CD4-positive, alpha-beta T cell treated with Interleukin-17A for 4 hours (primary cell): ENCODE results near the gene PRM3.

Experiments used
- DNase-seq: peaks from one replicate; pipeline ENCODE4 v3.0.0-alpha.2; 2020; ENCODE audit warnings: mixed read lengths

Gene PRM3

DNA sequence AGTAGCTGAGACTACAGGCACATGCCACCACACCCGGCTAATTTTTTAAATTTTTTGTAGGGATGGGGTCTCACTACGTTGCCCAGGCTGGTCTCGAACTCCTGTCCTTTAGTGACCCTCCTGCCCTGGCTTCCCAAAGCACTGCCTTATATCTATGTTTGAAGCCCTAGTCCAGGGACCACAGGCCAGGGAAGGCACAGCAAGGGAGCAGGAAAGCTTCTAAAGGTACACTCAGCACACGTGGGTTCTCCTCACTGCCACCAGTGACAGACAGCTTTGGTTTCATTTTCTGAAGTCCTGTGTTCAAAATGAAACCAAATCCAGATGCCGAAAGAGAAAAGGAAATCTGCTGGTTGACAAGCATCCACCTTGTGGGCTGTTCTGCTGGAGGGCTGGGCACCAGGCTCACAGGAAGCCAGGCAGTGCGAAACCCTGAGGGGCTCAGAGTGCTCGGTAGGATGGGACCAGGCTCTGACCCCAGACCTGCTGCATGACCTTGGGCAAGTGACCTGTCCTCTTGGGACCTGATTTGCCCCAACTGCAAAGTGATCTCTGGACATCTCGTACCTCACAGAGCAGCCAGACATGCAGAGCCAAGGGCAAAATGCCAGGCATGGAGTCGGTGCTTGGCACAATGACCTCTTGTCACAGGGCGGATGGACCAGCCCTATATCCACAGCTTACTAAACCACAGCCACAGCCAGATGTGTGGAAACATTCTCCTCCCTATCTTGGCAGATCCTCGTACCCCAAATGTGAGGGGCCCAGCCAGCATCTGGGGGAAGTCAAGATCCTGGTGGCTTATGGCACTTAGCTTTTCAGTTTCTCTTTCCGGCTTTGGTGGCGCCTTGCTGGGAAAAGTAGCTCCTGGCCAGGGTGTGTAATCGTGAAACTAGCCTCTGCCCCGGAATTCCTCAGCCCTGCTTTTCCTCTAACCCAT is 14.6 kb downstream of the PRM3 start:
- peak; percentile 46 for DNase-seq

DNA sequence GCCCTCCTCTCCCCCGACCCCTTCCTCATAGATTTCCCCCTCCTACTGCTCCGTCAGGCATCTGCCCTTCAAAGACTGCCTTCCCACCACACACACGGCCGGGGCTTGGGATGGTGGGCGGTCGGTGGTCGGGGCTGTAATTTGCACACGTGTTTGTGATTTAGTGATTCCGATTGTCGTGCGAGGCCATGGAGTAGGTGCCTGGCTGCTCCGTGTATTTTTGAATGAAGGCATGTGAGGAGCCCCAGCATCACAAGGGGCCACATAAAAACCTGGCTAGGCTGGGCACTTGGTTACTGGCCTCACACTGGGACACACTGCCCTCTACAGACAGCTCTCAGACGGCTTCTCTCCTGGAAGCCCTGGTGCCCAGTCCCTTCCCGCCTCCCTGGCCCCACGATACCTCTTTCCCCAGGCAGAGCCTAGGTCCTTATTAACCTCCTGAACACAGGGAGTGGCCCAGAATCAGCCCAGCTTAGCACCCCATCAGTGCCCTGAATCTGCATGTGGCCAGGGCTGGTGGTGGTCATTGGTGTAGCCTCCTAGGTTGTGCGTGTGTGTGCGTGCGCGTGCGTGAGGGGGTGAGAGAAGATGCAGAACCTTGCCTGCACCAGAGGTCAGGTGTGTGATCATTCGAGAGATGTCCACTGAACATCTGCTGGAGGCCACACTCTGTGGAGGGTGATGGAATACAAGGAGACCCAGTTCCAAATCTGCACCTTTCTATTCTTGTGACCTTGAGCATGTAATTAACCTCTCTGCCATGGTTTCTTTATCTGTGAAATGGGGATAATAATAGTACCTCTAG is 16.1 kb downstream of the PRM3 start:
- peak; percentile 73 for DNase-seq

DNA sequence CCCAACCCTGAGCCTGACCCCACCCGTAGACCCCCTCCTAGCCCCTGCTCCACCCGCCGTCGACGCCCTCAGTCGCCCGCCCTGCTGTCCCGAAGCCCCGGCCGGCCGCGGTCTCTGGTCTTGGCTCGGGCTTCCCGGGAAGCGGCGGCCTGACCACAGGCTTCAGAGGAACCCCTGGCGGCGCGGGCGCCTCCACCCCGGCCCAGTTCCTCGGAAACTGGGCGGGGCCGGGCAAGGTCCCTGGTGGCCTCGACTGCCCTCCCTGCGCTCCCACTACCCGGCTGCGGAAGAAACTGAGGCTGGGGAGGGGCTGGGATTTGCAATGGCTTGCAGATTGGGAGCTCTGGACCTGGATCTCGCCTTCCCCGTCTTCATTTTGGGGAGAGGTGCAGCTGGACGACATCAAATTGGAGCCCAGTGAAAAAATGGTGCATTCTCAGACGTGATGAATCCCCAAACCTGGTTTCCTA is 16.7 kb downstream of the PRM3 start:
- DNase-seq = peak; percentile 40

DNA sequence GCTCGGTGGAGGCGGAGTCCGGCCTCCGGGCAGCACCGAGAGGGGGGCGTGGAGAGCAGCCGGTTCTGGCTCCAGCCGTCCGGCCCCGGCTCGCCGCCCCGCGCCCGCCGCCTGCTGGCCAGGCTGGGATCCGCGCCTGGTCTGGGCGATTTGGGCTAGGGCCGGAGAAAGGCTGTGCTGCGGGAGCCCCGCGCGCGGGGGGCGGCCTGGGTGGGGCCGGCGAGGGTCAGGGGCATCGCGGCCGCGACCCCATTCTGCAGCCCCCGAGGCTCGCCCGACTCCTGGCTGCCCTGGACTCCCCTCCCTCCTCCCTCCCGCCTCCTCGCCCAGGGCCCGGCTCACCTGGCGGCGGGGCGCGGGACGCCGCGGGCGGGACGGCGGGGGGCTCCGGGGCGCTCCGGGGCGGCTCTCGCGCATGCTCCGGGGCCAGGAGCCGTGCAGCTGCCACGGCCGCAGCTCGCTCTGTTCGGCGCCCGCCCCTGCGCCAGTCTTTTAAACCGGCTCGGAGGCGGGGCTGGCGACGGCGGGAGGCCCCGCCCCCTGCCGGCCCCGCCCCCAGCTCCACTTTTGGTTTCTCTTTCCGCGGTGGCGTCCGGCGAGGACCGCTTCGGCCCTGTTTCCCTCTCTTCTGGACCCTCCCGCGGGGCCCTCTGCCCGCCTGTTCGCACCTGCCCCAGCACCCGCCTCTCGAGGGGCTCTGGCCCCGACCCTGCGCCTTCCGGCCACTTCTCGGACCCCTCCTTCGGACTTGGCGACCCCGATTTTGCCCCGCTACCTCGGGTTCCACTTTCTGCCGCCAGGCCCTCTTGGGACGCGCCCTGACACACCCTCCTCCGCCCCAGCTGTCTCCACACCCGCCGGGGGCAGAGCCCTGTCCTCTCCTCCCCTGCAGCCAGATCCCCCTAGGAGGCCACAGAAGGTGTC is 17.4 kb downstream of the PRM3 start, which contains the start of gene SOCS1:
Gene SOCS1 (minus strand): TSS at position 468 of the 924 bp plus-strand sequence. CDS start 726 bp downstream, outside the sequence.
- DNase-seq = peak; percentile 90

DNA sequence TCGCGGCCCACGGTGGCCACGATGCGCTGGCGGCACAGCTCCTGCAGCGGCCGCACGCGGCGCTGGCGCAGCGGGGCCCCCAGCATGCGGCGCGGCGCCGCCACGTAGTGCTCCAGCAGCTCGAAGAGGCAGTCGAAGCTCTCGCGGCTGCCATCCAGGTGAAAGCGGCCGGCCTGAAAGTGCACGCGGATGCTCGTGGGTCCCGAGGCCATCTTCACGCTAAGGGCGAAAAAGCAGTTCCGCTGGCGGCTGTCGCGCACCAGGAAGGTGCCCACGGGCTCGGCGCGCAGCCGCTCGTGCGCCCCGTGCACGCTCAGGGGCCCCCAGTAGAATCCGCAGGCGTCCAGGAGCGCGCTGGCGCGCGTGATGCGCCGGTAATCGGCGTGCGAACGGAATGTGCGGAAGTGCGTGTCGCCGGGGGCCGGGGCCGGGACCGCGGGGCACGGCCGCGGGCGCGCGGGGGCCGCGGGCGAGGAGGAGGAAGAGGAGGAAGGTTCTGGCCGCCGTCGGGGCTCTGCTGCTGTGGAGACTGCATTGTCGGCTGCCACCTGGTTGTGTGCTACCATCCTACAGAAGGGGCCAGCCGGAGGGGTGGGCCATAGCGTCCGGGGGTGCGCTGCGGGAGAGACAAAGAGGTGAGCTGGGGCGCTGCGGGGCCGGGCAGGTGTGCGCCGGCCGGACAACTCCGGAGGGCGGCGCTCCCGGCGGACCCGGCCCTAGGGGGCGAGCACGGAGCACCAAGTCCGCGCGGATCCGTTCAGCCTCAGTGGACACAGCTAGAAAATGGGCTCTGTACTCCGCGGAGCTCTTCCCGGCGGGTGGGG is 18.3 kb downstream of the PRM3 start:
- peak; percentile 78 for DNase-seq

DNA sequence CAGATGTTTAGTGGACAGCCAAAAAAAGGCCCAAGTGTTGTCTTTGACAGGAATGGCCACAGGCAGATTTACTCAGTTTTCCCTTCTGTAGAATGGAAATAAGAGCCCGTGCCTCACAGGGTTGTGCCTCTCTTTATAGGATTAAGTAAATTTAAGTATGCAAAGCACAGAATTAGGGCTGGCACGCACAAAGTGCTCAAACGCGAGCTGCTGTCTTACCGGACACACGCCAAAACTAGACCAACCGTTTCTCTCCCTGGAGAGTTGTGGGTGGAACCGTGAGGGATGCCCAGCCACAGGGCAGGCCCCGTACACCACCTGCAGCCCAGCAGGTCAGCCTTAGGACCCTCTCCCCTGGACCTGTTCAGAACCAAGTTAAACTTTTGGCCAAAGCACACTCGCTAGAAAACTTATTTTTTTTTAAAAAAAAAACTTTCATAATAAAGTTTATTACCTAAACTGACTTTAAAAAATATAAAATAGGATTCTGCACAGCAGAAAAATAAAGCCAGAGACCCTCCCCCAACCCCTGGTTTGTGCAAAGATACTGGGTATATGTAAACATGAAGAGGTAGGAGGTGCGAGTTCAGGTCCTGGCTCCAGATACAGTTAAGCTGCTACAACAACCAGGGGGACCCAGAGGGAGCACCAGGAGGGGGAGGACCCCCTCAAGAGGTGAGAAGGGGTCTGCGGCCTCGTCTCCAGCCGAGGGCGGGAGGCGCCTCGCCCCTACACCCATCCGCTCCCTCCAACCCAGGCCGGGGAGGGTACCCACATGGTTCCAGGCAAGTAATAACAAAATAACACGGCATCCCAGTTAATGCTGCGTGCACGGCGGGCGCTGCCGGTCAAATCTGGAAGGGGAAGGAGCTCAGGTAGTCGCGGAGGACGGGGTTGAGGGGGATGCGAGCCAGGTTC is 19.2 kb downstream of the PRM3 start:
- peak; percentile 22 for DNase-seq

DNA sequence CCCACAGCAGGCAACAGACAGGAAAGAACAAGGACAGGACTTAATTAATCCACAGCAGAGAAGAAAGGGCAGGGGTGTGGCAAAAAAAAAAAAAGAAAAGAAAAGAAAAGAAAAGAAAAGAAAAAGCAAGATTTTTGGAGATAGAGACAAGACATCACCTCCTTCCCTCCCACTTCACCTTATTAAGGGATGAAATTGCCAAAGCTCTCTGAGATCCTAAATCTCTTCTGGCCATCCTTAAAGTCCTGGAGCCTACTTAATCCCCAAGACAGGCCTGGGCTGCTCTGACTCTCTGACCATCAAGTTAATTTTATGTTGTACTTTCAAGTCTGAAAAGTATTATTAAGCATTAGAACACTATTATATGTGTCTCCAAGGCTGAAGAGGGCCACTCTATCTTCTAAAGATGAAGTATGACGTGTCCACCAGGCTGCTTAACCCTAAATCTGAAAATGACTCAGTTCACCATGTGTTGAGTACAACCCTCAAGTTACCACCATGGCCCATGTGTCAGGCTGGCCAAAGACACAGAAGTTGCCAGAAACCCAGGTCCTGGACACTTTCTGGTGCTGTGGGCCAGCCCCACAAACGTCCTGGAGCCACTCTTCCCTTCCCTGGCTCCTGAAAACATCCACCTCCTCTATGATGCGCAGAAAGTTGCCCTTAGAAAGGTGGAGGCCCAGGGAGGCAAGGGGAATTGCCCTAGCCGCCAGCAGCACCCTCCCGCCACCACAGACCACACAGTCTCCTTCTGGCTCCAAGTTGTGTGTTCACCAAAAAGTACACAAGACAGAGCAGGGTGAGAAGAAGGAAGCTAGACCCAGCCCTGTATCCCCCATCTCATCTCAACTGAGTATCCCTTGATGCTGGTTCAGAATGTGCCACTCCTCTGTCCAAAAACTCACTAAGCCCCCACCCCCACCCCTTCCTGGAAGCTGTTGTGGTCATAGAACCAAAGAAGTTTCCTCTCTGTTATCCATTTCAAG is 20.1 kb downstream of the PRM3 start:
- DNase-seq = peak; percentile 50

DNA sequence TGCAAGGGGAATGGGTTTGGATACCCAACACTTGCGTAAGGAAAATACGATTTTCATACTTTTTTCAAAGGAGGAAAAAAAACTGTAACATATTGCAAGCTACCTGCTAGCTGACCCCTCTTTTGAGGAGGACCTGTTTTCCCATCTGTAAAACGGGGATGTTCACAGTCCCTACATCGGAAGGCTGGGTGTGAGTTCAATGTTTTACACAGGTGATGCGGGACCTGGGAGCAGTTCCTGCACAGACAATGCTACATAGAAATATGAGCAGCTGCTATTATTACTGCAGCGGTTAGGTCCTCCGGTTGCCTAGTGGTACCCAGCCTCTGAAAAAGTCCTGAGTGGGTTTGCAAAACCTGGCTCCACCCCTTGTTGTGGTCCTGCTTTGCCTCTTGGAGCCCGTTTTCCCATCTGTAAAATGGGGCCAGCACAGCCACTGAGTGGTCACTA is 20.9 kb downstream of the PRM3 start:
- DNase-seq = no peak

DNA sequence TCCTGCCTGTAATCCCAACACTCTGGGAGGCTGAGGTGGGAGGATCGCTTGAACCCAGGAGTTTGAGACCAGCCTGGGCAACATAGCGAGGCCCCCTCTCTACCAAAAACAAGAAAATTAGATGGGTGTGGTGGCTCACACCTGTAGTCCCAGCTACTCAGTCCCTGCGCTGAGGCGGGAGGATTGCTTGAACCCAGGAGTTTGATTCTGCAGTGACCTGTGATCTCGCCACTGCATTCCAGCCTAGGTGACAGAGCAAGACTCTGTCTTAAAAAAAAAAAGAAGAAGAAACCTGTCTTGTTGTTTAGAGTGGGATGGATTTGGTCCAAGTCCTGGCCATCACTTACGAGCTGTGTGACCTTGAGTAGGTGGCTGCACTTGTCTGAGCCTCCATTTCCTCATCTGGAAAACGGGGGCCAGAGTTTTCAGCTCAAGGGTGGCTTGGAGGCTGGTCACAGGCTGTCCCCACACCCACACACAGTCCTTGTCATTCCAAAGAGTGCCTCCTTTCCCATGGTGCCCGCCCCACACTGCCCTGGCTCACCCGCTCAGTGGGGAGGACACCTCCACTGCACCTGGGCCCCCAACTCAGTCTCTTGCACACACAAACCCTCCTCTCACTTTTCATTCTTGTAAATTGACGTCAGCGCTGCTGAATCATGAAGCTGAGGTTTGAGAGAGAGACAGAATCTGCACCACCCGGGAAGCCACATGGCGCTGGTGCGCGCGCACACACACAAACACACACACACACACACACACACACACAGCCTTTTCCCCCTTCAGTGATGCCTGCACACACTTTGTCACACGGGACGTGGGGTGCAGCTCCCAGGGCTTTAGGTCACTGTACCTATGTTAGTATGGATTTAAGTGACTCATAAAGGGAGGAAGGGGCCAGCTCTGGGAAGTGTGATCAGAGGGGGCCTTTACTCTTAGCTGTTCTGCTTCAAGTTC is 21.6 kb downstream of the PRM3 start:
- DNase-seq = peak; percentile 90

DNA sequence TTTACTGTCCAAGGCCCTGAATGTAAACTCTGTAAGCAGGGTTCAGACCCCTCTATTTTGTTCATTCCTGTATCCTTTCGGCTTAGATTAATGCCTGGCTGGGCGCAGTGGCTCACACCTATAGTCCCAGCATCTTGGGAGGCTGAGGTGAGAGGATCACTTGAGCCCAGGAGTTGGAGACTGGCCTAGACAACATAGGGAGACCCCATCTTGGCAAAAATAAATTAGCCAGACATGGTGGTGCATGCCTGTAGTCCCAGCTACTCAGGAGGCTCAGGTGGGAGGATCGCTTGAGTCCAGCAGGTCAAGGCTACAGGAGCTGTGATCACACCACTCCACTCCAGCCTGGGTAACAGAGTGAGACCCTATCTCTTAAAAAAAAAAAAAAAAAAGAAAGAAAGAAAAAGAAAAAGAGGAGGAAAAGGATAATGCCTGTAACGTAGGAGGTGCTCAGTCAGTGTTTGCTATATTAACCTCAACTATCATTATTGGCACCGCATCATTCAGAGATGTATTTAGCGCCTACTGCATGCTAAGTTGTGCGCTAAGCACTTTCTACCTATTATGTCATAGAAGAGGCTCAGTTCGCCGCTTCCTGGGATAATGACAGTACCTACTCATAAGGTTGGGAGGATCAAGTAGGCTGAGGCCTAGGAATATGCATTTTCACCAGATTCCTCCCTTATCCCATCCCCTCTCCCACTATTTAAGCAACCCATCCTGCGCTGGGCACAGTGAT is 22.5 kb downstream of the PRM3 start:
- no peak for DNase-seq

DNA sequence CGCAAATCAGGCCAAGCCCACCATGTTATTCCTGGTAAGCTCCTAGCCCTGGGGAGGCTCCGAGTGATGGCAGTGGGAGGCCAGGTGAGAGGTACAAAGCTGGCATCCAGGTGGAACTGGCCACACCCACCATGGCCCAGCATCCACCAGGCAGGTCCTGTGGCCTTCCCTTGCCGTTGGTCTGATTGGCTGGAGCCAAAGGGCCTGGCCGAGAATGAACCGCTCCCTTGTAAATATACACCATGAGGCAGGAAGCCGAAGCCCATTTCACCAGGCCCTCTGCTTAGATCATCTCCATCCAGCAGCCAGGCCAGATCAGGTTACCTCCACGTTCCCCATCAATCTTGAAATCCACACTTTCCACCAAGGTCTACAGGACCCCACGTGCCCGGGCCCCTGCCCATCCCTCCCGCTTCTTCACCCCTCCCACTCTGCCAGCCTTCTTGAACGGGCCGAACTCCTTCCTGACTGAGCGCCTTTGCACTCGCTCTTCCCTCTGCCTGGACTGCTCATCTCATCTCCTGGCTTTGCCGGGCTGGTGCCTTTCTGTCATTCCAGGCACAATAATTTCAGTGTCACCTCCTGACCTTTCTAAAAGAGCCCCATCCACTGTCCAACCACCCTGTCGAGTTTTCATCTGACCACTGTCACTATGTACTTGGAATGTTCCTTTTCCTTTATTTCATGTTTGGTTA is 23.2 kb downstream of the PRM3 start:
- no peak for DNase-seq

DNA sequence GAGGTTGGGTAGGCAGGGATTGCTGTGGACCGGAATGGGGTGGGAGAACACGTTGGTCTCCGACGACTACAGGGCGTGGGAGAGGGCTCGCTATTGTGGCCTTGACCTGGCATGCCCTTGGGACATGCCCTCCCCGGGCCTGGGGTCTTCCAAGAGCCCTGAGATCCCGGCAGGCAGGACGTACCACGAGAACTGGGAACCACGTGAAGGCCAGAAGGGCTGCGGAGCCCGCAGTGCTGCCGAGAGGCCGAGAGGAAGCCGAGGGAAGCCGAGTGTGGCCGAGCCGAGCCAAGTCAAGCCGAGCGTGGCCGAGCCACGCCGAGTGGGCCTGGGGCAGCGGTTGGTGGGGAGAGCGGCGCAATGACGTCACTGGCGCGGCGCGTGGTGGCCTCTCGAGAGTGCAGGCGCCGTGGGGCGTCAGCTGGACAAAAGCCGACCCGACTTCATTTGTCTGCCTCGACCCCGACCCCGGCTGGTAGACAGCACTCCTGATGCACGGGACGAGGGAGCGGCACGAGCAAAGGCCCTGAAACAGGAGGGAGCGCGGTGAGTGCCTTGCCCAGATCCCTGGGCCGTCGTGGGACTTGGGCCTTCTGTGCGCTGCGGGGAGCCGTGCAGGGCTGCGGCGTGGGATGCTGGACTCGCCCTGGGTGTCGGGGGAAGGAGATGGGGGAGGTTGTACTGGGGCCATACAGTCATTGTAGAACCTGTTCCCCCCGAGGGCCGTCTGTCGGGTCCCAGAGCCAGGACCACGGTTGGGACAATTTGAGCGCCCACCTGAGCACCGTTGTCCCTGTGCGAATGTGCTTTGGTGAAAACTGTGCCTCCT is 24.0 kb downstream of the PRM3 start:
- DNase-seq = no peak

DNA sequence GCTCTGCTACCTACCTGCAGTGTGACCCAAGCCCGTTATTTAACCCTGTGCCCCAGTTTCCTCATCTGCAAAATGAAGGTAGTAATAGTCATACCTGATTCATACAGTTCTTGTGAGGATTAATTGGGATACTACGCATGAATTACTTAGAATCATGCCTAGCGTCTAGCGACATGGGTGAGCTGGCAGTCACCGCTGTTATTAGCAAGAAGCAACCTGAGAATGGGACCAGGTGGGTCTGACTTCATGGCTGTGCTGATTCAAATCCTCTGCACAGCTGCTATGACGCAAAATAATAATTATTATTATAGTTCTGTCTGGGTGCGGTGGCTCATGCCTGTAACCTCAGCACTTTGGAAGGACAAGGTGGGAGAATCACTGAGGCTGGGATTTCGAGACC is 25.3 kb downstream of the PRM3 start:
- DNase-seq = no peak

DNA sequence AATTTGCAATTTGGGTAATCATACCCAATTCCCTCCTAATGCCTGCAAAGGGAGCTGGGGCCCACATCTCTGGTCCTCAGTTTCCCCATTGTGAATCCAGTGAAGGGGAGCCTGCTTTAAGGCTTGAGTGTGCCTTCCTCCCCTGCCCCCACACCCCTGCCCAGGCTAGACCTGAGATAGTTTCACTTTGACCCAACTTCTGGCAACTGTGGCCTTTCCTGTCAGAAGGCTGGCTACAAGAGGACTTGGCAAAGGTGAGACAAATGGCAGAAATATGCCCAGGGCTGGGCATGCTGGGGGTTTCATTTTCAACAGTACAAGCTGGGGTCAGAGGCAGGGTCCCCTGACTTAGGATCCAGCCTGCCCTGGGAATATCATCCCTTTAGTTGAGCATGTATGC is 27.4 kb downstream of the PRM3 start:
- no peak for DNase-seq

DNA sequence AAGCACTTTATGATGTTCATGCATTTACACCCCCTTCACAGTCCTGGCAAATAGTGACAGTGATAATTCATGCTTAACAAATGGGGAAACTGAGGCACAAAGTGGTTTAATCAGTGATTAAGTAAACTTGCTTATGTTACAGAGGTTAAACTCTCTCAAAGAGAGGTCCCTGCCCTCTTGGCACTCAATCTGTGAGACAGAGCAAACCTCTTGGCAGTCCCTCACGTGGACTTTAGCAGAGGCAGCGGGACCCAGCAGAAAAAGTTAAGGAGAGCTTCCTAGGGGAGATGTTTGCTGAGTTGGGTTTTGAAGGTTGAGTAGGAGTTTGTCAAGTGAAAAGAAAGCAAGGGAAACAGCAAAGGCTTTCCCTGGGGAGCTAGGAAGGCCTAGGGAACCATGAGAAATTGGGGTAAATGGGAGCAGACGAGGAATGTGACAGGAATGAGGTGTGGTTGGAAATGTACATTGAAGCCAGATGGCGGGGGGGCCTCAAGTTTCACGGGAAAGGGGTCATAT is 28.1 kb downstream of the PRM3 start:
- DNase-seq = no peak
